Measurements from ENCODE around the gene KDM4C. TPM values are rescaled to one million over a fixed set of nuclear protein-coding genes. Genes with fewer than 3 reads are reported as not detected.
"Not testable (repeated sequence)": the region's sequence is repeated elsewhere in the genome, so short reads cannot be mapped to it uniquely, and the experiment has no call there.

KDM4C gene
- total and polyA plus RNA-seq, 7 donors, result 16.4 to 33.5 (median 28.8) TPM

- TF ChIP-seq EP300 (IDR thresholded peaks at IDR 0.05) (no peak), POLR2AphosphoS5 (IDR thresholded peaks at IDR 0.05) (no peak), POLR2A (IDR thresholded peaks at IDR 0.05) (no peak), CTCF (IDR thresholded peaks at IDR 0.05) (no peak)
- Histone ChIP-seq H3K36me3 (no peaks in the 10 kb centered on the region), H3K9me3 (no peaks in the 10 kb centered on the region), H3K4me1 (peaks cover 0 to 41% (median 33%) of the 10 kb centered on the region in 4 donors), H3K4me3 (no peak overlapping the region), H3K27me3 (no peaks in the 10 kb centered on the region), H3K27ac (no peak overlapping the region)
- intact Hi-C loops (cut with DNase I), result no loop called here
- 76 to 94% methylated on average over 1 of the region's 1 CpG for WGBS, 2 donors
- no peak for DNase-seq
These were observed 26.0 kb downstream of the KDM4C start for GRCh38 chr9:6783753-6784152.

GRCh38 chr9:6785682-6786081, 27.9 kb downstream of the KDM4C start:
- intact Hi-C loops (cut with DNase I), result no loop called here
- peaks cover 0 to 38% (median 24%) of the 10 kb centered on the region in 4 donors for H3K4me1 ChIP-seq
- DNase-seq, result peak; percentile 15

GRCh38 chr9:6787793-6788161, 30.0 kb downstream of the KDM4C start:
- no peaks in the 10 kb centered on the region for H3K9me3 ChIP-seq
- H3K27me3 ChIP-seq, result no peaks in the 10 kb centered on the region
- H3K27ac ChIP-seq, result peak overlapping the region in 2 of 4 donors; percentile 0 to 3
- peaks cover 0 to 33% (median 17%) of the 10 kb centered on the region in 4 donors for H3K4me1 ChIP-seq
- no peak overlapping the region for H3K4me3 ChIP-seq
- peaks cover 0 to under 1% (median 0%) of the 10 kb centered on the region in 4 donors for H3K36me3 ChIP-seq
- WGBS, 2 donors, result 27 to 69% methylated on average over 3 of the region's 3 CpGs
- no peak for DNase-seq
- intact Hi-C loops (cut with DNase I), result no loop called here
- TF ChIP-seq POLR2A (IDR thresholded peaks at IDR 0.05) (no peak), POLR2AphosphoS5 (IDR thresholded peaks at IDR 0.05) (no peak), CTCF (IDR thresholded peaks at IDR 0.05) (no peak), EP300 (IDR thresholded peaks at IDR 0.05) (no peak)

More at GRCh38 chr9:6785682-6786081, 27.9 kb downstream of the KDM4C start:
- WGBS, 2 donors, result 40 to 87% methylated on average over 1 of the region's 1 CpG
- Histone ChIP-seq H3K27ac (no peak overlapping the region), H3K36me3 (no peaks in the 10 kb centered on the region), H3K4me3 (no peak overlapping the region), H3K27me3 (no peaks in the 10 kb centered on the region), H3K9me3 (no peaks in the 10 kb centered on the region)
- TF ChIP-seq POLR2AphosphoS5 (IDR thresholded peaks at IDR 0.05), result no peak

- TF ChIP-seq POLR2A (IDR thresholded peaks at IDR 0.05) (no peak), EP300 (IDR thresholded peaks at IDR 0.05) (no peak), CTCF (IDR thresholded peaks at IDR 0.05) (no peak), POLR2AphosphoS5 (IDR thresholded peaks at IDR 0.05) (no peak)
- 17 to 65% methylated on average over 8 of the region's 8 CpGs for WGBS, 2 donors
- Histone ChIP-seq H3K4me1 (peaks cover 0 to 33% (median 16%) of the 10 kb centered on the region in 4 donors), H3K27ac (peak overlapping the region in 2 of 4 donors; percentile 0 to 3), H3K9me3 (no peaks in the 10 kb centered on the region), H3K27me3 (no peaks in the 10 kb centered on the region), H3K36me3 (peaks cover 0 to 7% (median 3%) of the 10 kb centered on the region in 4 donors), H3K4me3 (no peak overlapping the region)
- intact Hi-C loops (cut with DNase I), result no loop called here
- peak; percentile 17 for DNase-seq
These were observed 30.6 kb downstream of the KDM4C start for GRCh38 chr9:6788162-6789016.

GRCh38 chr9:6789017-6789338, 31.2 kb downstream of the KDM4C start:
- Histone ChIP-seq H3K36me3 (peaks cover 2 to 13% (median 8%) of the 10 kb centered on the region in 4 donors), H3K4me1 (peaks cover 0 to 33% (median 16%) of the 10 kb centered on the region in 4 donors)
- 93 to 97% methylated on average over 9 of the region's 9 CpGs for WGBS, 2 donors
- peak; percentile 24 for DNase-seq
- H3K27ac ChIP-seq; H3K27me3 ChIP-seq; intact Hi-C loops (cut with DNase I); H3K4me3 ChIP-seq; H3K9me3 ChIP-seq: not testable (repeated sequence)

All from sigmoid colon (tissue), 7 donors.